ENCODE results near the gene UBE2I.
"Not testable (repeated sequence)": the region's sequence is repeated elsewhere in the genome, so short reads cannot be mapped to it uniquely, and the experiment has no call there.

Gene UBE2I

GRCh38 chr16:1290860-1291575 lies 18.4 kb upstream of the UBE2I start:
- Histone ChIP-seq H2AFZ (ENCODE audit: low read length) (no peak overlapping the region), H3K36me3 (ENCODE audit: insufficient read depth, low read length) (no peaks in the 10 kb centered on the region), H3K9me2 (ENCODE audit: low read depth, low read length) (no peaks in the 10 kb centered on the region), H3K9me3 (ENCODE audit: low read length) (no peaks in the 10 kb centered on the region), H3K27ac (ENCODE audit: low read depth, low read length, poor library complexity, severe bottlenecking) (no peak overlapping the region), H3K9ac (ENCODE audit: low read length) (no peak overlapping the region), H3F3A (ENCODE audit: insufficient read depth, low read length) (no peaks in the 10 kb centered on the region), H4K20me1 (ENCODE audit: insufficient read depth, low read length) (no peaks in the 10 kb centered on the region), H3K79me2 (ENCODE audit: insufficient read depth, low read length) (no peaks in the 10 kb centered on the region), H3K27me3 (ENCODE audit: insufficient read depth, low read length) (0 out of 2 replicates have a peak, but pooled peaks cover 12% of the 10 kb centered on the region), H3K4me2 (ENCODE audit: low read length) (no peak overlapping the region), H3K4me1 (ENCODE audit: insufficient read depth, low read length, severe bottlenecking) (no peaks in the 10 kb centered on the region), H3K4me3 (ENCODE audit: low read depth, low read length, poor library complexity, severe bottlenecking) (no peak overlapping the region)
- TF ChIP-seq EZH2 (IDR thresholded peaks at IDR 0.05; ENCODE audit: borderline replicate concordance, low read length) (no peak), CTCF (IDR thresholded peaks at IDR 0.05; ENCODE audit: low read length) (no peak)

GRCh38 chr16:1291576-1291974 lies 17.9 kb upstream of the UBE2I start:
- no peak overlapping the region for H3K9ac ChIP-seq (ENCODE audit: low read length)
- no peak overlapping the region for H2AFZ ChIP-seq (ENCODE audit: low read length)
- TF ChIP-seq CTCF (IDR thresholded peaks at IDR 0.05; ENCODE audit: low read length) = no peak
- no peak for TF ChIP-seq EZH2 (IDR thresholded peaks at IDR 0.05; ENCODE audit: borderline replicate concordance, low read length)
- H3K27ac ChIP-seq (ENCODE audit: low read depth, low read length, poor library complexity, severe bottlenecking) = no peak overlapping the region
- H3K79me2 ChIP-seq (ENCODE audit: insufficient read depth, low read length) = no peaks in the 10 kb centered on the region
- H3F3A ChIP-seq (ENCODE audit: insufficient read depth, low read length) = no peaks in the 10 kb centered on the region
- H3K27me3 ChIP-seq (ENCODE audit: insufficient read depth, low read length) = 0 out of 2 replicates have a peak, but pooled peaks cover 12% of the 10 kb centered on the region
- H3K4me3 ChIP-seq (ENCODE audit: low read depth, low read length, poor library complexity, severe bottlenecking) = no peak overlapping the region
- H3K4me2 ChIP-seq (ENCODE audit: low read length) = no peak overlapping the region
- H3K9me3 ChIP-seq (ENCODE audit: low read length) = no peaks in the 10 kb centered on the region
- H4K20me1 ChIP-seq (ENCODE audit: insufficient read depth, low read length) = no peaks in the 10 kb centered on the region
- H3K36me3 ChIP-seq (ENCODE audit: insufficient read depth, low read length) = no peaks in the 10 kb centered on the region
- no peaks in the 10 kb centered on the region for H3K4me1 ChIP-seq (ENCODE audit: insufficient read depth, low read length, severe bottlenecking)
- no peaks in the 10 kb centered on the region for H3K9me2 ChIP-seq (ENCODE audit: low read depth, low read length)

GRCh38 chr16:1292208-1292607 lies 17.2 kb upstream of the UBE2I start:
- not testable (repeated sequence) for H3K4me2 ChIP-seq (ENCODE audit: low read length); H3F3A ChIP-seq (ENCODE audit: insufficient read depth, low read length); H3K4me1 ChIP-seq (ENCODE audit: insufficient read depth, low read length, severe bottlenecking); H3K36me3 ChIP-seq (ENCODE audit: insufficient read depth, low read length); H2AFZ ChIP-seq (ENCODE audit: low read length); H3K9me3 ChIP-seq (ENCODE audit: low read length); H3K9me2 ChIP-seq (ENCODE audit: low read depth, low read length); H3K27ac ChIP-seq (ENCODE audit: low read depth, low read length, poor library complexity, severe bottlenecking); H4K20me1 ChIP-seq (ENCODE audit: insufficient read depth, low read length); H3K9ac ChIP-seq (ENCODE audit: low read length); H3K4me3 ChIP-seq (ENCODE audit: low read depth, low read length, poor library complexity, severe bottlenecking); H3K79me2 ChIP-seq (ENCODE audit: insufficient read depth, low read length)
- 0 out of 2 replicates have a peak, but pooled peaks cover 12% of the 10 kb centered on the region for H3K27me3 ChIP-seq (ENCODE audit: insufficient read depth, low read length)

- not testable (repeated sequence) for H3K36me3 ChIP-seq (ENCODE audit: insufficient read depth, low read length); H3K9me3 ChIP-seq (ENCODE audit: low read length); H3K4me1 ChIP-seq (ENCODE audit: insufficient read depth, low read length, severe bottlenecking); H3K27ac ChIP-seq (ENCODE audit: low read depth, low read length, poor library complexity, severe bottlenecking); H4K20me1 ChIP-seq (ENCODE audit: insufficient read depth, low read length); H3K9ac ChIP-seq (ENCODE audit: low read length); H3K79me2 ChIP-seq (ENCODE audit: insufficient read depth, low read length); H3K27me3 ChIP-seq (ENCODE audit: insufficient read depth, low read length); H3K4me2 ChIP-seq (ENCODE audit: low read length); H3K4me3 ChIP-seq (ENCODE audit: low read depth, low read length, poor library complexity, severe bottlenecking); H3F3A ChIP-seq (ENCODE audit: insufficient read depth, low read length); H2AFZ ChIP-seq (ENCODE audit: low read length); H3K9me2 ChIP-seq (ENCODE audit: low read depth, low read length)
These were observed 16.6 kb upstream of the UBE2I start for GRCh38 chr16:1292808-1293207.

Data from OCI-LY1 (cell line).